ENCODE data around the gene ERLEC1.
"Not testable (repeated sequence)": the region's sequence is repeated elsewhere in the genome, so short reads cannot be mapped to it uniquely, and the experiment has no call there.

The ERLEC1 gene

GRCh38 chr2:53848062-53848461 lies 61.2 kb downstream of the ERLEC1 start:
- H3K4me3 ChIP-seq (ENCODE audit: low read length) = no peak overlapping the region
- no peak for DNase-seq (ENCODE audit: low read depth)
- TF ChIP-seq CTCF (conservative IDR thresholded peaks at IDR 0.05; ENCODE audit: low read depth, low read length) = no peak

- not testable (repeated sequence) for DNase-seq (ENCODE audit: low read depth); H3K4me3 ChIP-seq (ENCODE audit: low read length)
Observed at GRCh38 chr2:53851052-53851757, 64.4 kb downstream of the ERLEC1 start.

GRCh38 chr2:53852532-53852931 lies 65.7 kb downstream of the ERLEC1 start:
- no peak for TF ChIP-seq CTCF (conservative IDR thresholded peaks at IDR 0.05; ENCODE audit: low read depth, low read length)
- H3K4me3 ChIP-seq (ENCODE audit: low read length) = no peak overlapping the region
- DNase-seq (ENCODE audit: low read depth) = no peak

- TF ChIP-seq CTCF (conservative IDR thresholded peaks at IDR 0.05; ENCODE audit: low read depth, low read length) = no peak
- no peak for DNase-seq (ENCODE audit: low read depth)
- no peak overlapping the region for H3K4me3 ChIP-seq (ENCODE audit: low read length)
Observed at GRCh38 chr2:53854678-53855077, 67.8 kb downstream of the ERLEC1 start.

- H3K4me3 ChIP-seq (ENCODE audit: low read length) = no peak overlapping the region
- TF ChIP-seq CTCF (conservative IDR thresholded peaks at IDR 0.05; ENCODE audit: low read depth, low read length) = no peak
- no peak for DNase-seq (ENCODE audit: low read depth)
Observed at GRCh38 chr2:53856272-53856671, 69.4 kb downstream of the ERLEC1 start.

GRCh38 chr2:53859206-53860181 lies 72.7 kb downstream of the ERLEC1 start, which contains the start of gene GPR75:
GPR75 (minus strand) TSS chr2:53859967; CDS start chr2:53854756, 5,211 bp downstream.
- TF ChIP-seq CTCF (conservative IDR thresholded peaks at IDR 0.05; ENCODE audit: low read depth, low read length) = no peak
- H3K4me3 ChIP-seq (ENCODE audit: low read length) = peak within 1 kb of the TSS; percentile 59
- peak; percentile 15 for DNase-seq (ENCODE audit: low read depth)

GRCh38 chr2:53861824-53862223 lies 75.0 kb downstream of the ERLEC1 start:
- TF ChIP-seq CTCF (conservative IDR thresholded peaks at IDR 0.05; ENCODE audit: low read depth, low read length) = no peak
- no peak for DNase-seq (ENCODE audit: low read depth)
- H3K4me3 ChIP-seq (ENCODE audit: low read length) = no peak overlapping the region

Measured in retinal pigment epithelial cell (primary cell).